NCI-H774 (cell line): ENCODE results near the gene SPATA32.
A peak's percentile ranks its signal among the peaks of the same experiment; 100 is the strongest.
"Not testable (repeated sequence)": the region's sequence is repeated elsewhere in the genome, so short reads cannot be mapped to it uniquely, and the experiment has no call there.

Experiments
- DNase-seq: peaks from one replicate; lab custom pipeline; 2025; lab: John Stamatoyannopoulos, UW

Gene SPATA32

DNA sequence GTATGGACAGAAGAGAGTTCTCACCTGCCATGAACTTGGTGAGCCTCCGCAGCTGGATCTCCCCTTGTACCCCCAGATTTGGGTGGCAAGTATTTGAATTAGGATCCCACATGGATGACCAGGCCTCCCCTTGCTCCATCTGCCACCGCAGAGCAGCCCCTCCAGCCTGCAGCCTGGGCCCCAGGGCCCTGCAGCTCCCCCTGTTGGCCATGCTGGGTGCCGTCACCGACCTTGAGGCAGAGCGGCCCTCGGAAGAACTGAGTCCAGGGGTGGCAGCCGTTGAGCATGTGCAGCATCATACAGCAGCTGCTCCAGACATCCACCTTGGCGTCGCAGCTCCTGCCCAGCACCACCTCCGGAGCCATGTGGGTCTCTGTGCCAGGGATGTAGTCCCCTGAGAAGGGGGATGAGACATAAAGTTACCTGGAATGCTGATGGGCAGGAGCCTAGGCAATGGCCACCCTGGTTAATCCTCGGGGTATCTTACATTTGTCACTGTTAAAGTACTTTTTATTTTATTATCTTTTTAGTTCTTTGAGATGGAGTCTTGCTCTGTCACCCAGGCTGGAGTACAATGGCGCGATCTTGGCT, 9.0 kb upstream of the SPATA32 start:
- DNase-seq, result no peak

DNA sequence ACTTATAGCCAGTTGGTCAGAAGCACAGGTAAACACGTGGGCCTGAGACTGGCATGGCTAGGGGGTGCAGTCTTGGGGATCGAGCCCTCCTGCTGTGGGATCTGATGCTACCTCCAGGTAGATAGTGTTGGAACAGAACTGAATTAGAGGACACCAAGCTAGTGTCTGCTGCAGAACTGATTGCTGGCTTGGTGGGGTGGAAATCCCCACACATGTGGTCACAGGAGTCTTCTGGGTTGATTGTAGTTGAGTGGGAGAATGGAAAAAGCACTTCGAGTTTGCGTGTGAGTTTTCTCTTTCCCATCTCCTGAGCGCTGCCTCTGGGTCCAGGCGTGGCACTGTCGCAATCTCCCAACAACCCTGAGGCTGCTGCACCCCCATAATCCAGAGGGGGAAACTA, 8.0 kb upstream of the SPATA32 start:
- no peak for DNase-seq

DNA sequence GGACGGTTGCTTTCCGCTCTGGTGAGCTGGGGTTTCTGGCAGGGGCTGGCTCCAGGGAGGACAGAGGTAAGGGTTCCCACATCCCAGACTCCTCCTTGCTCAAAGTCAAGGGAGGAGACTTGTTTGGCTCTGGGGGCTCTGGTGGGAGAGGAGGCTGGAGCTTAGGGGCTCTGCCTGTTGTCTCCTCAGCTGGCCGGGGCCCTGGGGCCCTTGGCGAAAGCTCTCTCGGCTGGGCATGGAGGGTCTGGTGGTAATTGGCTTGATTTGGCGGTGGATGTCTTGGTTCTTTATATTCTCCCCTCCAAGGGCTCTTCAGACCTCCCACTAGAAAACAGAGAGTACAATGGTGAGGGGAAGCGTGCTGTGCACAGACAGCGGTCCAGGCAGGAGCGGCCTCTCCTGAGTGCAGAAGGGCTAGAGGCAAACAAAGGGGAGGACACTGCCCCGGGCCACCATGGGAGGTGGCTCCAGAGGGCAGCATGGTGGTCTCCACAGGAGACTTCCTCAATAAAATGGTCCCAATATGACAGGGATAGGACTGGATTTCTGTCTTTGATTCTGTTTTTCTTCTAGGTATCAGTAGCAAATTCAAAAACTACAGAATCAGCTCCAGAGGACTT, 5.7 kb upstream of the SPATA32 start:
- DNase-seq, result no peak

DNA sequence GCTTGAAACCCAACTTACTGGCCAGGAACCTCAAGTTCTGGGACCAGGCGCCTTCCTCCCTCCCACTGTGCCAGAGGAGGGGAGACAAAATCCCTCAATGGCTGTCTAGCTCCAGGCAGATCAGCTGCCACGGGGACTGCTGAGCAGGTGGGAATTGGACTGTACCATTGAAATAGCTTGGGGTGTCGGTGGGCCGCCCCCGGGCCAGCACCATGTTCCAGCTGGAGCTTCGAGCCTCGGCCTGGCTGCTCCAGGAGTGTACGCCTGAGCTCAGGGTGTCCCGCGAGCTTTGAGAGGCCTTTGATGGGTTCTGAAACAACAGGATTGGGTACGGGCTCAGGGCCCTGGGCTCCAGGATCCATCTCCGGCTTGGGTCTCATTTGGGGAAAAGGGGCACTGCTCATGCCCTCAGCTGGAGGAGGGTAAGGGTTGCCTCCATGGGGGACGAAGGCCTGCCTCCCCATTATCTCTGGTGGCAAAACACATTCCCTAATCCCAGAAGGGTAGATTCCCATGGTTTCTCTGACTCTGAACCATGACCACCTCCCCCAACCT, 4.6 kb upstream of the SPATA32 start:
- no peak for DNase-seq

DNA sequence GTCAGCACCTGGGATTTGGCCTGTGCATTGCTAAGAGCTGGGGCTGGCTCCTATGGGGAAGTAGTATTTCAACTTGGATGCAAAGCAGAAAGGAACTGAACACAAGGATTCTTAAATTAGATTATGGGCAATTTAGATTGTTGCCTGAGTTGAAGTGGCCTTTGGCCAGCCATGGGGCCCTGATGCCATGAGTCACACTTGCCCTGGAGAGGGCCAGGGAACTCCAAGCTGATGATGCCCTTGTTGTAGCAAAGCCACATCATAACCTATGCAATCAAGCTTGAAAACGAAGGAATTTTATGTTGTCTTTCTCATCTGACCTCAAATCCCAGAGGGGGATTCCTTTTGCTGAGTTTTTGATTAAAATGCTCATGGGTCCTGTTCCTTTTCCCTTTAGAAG, 3.9 kb upstream of the SPATA32 start:
- DNase-seq, result no peak

DNA sequence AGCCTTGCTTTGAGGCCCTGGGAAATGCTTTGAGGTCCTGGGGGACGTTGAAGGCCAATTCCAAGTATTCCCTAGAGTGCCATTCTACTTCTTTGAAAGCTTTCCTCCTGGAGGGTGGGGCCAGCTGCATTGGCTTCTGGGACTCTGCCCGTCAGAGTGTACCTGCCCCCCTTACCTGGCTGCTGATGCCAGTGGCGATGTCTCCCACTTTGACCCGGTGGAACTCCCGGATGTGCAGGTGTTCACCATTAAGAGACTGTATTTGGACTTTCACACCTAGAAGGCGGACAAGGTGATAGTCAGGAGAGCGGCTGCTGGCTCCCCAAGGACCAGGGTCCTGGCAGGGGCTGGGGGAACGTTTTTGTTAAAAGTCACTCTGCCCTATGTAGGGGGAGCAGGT, 3.1 kb upstream of the SPATA32 start:
- no peak for DNase-seq

DNA sequence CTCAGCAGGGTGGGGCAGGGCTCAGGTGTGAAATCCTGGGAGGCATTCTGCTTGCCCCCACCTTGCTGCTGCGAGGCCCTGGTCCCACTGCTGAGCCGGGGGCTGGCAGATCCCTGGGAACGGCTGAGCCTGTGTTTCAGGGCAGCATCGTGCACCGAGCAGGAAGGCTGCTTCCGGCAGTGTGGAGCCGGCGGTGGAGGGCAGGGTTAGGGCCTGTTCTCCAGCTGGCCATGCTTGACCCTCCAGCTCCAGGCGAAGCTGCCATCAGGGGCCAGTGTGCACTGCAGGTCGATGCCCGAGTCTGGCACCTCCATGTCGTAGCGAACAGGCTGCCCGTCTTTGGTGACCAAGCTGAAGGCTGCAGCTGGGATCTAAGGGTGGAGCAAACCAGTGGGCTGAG, 2.5 kb upstream of the SPATA32 start:
- DNase-seq, result no peak

DNA sequence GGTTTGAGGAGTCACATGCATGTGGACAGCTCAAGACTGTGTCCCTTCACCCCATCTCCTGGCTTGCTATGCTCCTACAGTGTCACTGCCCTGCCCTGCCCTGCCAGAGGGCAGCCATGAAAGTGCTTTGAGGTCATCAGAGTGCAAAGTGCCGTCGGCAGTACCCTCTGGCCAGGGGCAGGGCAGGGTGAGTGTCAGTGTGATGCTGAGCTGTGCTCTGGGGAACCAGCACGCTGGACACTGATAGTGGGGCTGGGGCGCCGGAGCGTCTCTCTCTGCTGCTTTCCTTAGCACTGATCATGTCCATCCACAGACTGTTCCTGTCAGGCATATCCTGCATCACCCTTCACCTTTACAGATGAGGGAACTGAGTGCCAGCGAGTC, 1.6 kb upstream of the SPATA32 start:
- DNase-seq, result no peak

DNA sequence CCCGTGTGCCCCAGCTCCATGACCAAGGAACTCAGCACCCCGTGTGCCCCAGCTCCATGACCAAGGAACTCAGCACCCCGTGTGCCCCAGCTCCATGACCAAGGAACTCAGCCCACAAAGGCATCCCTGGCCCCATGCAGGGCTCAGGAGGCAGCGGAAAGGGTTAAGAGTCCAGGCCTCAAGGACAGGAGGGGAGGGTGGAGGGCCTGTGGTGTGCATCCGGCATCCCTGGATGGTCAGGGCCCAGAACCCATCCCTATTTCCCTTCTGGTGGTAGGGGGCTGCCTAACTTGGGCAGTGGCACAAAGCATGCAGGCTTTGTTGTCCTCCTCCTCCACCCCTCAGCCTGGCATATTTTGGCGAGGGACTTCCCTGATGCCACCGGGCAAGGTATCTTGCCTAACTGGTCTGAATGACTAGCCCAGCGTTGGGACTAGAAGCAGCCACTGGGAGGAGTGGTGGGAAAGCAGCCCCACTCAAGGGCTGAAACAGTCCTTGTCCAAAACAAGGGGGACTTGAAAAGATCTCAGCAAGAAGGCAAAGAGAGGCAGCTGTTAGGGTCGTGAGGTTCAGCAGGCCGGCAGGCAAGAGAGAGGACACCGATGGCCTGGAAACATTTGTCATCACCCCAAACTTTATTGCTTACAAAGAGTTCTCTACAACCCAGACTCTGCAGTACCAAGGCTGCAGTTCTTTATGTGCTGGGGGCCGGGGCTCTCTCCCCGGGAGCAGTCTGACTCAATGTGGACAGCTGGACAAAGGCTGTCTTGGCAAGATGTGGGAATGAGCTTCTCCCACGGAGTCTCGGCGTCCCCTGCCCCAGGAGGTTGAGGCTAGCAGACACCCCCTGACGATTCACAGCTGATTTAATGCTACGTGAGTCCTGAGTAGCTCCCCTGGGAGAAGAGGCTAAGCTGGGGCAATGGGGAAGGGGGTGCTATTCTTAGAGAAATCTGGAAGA, 902 bp upstream of the SPATA32 start:
- DNase-seq, result no peak

DNA sequence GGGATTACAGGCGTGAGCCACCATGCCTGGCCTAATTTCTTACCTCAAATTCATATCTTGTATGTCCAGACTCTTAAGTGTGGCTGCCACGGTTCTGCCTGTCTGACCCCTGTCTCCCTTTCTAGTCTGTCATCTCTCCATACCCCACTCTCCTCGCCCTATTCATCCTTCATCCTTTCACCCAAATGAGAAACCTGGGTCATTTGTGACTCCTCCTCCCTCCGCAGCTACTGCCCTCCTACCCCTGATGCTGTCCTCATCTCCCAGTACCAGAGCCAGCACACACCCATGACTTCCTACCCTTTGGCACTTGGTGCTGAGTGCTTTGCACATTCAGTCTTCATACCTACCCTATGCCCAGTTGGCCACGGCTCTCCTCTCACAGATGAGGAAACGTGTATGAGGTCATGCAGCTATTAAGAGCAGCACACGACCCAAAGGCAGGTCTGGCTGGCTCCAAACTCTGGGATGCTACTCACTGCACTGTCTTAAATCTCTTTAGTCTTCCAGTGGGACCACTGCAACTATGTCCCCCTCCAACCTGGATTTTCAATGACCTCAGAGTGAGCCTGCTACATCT, 1.6 kb downstream of the SPATA32 start:
- no peak for DNase-seq

DNA sequence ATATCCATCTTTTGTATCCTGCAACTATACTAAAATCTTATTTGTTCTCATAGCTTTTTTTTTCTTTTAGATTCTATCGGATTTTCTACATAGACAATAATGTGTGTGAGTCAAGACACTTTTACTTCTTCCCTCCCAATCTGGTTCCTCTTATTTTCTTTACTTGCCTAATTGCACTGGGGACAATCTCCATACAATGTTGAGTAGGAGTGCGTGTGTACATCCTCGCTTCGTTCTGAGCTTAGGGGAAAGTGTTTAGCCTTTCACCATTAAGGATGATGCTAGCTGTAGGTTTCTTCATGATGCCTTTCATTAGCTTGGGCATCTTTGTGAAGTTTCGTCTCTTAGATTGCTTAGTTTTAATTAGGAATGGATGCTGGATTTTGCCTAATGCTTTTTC, 2.9 kb downstream of the SPATA32 start:
- no peak for DNase-seq

DNA sequence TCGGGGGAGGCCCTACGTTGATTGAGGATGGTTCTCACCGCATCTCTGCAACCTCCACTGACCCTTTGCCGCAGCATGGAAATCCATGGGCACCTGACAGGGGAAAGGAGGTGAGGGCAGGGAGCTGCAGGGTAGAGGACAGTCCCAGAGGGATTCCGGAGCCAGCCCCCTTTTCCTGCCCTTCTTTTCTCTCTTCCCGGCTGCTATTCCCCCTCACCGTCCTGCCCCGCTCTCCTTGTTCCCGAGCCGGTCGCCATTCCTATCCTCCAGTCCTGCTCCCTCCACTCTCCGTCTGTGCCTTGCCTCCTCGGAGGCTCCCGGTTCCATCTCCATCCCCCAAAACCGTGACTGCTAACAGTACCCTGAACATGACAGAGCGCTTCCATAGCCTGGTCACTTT, 4.8 kb downstream of the SPATA32 start:
- no peak for DNase-seq

DNA sequence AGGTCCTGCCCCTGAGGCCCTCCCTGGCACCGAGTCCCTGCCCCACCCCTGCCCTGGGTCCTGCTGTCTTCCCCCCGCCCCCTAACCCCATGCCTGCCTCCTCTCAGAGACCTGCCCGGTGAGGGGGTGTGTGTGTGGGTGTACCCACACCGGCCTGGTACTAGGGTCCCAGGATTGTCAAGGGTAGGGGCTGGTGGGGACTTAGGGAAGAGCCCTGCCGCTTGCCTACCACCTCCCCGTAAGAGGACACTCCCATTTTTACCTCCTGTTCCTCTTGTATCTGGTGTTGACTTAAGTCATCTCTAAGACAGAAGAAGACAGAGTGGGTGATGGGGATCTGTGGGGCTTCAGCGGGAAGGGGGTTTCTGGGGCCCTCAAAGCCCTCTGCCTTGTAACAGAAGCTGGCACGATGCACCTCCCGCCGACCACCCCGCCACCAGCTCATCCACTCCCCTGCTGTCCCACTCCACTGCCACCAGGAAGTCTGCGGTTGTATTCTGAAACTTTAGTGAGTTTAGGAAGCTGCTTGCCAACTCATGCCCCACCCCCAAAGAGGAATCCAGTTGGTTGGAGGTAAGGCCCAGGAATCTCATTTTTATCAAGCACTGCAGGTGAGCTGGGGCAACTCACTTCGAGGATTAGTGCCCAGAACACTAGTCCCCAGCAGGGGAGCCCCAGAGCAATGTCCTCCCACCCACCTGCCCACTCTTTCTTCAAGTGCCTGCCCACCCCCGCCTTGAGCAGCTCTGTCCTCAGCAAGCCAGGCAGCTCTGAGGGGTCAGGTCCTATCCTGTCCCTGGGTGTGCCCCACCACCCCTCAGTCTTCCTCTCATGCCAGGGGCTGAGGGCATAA, 5.6 kb downstream of the SPATA32 start:
- no peak for DNase-seq

DNA sequence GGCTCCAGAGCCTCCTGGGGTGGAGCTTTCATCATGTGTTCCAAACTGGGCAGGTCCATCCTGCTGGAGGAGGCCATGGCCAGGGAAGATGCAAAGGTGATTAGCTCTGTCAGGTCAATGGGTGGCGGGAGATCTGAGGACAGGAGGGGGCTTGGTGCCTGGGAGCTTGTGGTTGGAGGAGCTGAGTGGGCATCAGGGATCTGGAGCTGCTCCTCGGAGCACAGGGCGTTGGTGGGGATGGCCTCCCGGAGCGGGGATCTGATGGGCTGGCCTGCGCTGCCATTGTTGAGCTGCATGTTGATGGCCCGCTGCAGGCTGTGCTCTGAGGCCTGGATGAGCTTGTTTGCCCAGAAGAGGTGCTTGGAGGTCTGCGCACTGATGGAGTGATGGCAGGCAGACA, 6.5 kb downstream of the SPATA32 start:
- no peak for DNase-seq

DNA sequence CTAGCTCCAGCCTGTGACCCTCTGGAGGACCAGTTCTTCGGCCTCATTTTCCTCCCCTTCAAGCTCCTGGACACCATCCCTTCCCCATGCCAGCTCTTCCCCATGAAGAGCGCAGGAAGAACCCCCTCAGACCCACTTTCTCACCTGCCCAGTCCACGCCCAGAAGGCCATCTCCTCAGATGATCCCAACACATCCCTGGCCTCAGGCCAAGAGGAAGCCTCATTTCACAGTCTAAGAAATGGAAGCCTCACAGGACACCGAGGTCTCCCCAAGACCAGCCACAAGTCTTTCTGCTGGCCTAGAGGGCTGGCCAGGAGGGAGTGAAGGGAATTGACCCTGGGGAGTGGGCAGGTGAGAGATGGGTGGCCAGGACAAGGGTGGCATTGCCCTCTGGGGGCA, 8.0 kb downstream of the SPATA32 start:
- DNase-seq, result no peak

DNA sequence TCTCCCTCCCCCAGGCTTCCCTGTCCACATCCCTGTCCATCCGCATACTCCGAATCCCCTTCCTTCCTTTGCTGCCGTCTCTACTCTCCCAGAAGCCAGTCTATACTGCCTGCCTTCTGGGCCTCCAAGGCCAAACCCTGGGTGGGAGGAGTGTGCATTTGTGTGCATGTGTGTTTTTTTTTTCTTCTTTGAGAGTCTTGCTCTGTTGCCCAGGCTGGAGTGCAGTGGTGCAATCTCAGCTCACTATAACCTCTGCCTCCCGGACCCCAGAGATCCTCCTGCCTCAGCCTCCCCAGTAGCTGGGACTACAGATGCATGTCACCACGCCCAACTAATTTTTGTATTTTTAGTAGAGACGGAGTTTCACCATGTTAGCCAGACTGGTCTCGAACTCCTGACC, 8.7 kb downstream of the SPATA32 start:
- DNase-seq, result not testable (repeated sequence)

DNA sequence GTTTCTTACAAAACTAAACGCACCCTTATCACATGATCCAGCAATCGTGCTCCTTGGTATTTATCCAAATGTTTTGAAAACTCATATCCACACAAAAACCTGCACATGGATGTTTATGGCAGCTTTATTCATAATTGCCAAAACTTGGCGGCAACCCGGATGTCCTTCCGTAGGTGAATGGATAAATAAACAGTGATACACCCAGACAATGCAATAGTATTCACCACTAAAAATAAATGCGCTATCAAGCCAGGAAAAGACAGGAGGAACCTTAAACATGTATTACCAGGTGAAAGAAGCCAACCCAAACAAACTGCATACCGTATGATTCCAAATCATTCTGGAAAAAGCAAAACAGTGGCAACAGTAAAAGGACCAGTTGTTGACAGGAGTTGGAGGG, 10.0 kb downstream of the SPATA32 start:
- no peak for DNase-seq

DNA sequence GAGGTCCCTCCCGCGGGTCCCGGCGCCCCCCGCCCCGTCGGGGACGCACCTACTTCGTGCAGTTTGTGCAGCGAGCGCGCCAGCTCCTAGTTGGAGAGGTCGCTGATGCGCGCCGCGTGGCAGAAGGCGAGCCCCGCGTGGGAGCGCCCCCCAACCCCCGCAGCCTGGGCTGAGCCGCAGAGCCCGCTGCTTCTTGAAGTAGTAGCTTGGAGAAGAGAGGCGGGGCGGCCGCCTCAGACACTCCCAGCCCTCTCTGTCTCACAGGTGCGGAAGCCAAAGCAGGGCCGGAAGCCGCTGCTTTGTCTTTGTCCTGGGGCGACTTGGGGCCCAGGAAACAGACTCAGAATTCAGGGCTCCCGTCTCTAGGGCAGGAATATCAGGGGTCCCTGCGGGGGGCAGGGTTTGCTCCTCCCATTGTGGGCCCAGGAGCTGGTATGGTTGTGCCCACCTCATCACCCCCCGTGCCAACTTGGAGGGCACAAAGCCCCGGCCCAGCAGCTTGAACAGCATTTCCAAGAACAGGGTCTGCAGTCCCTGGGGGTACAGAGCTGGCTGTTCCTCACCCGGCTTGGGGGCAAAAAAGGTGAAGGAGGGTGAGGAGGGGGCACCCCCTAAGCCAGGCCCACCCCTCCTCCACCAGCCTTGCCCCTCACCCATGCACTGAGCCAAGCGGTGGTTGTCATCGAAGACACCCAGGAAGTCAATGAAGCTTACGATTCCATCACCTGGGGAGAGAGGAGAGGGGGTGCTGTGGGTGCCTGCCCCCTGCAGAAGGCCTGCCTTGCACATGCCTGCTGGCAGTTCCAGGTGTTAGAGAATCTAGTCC, 13.5 kb downstream of the SPATA32 start:
- peak; percentile 66 for DNase-seq

DNA sequence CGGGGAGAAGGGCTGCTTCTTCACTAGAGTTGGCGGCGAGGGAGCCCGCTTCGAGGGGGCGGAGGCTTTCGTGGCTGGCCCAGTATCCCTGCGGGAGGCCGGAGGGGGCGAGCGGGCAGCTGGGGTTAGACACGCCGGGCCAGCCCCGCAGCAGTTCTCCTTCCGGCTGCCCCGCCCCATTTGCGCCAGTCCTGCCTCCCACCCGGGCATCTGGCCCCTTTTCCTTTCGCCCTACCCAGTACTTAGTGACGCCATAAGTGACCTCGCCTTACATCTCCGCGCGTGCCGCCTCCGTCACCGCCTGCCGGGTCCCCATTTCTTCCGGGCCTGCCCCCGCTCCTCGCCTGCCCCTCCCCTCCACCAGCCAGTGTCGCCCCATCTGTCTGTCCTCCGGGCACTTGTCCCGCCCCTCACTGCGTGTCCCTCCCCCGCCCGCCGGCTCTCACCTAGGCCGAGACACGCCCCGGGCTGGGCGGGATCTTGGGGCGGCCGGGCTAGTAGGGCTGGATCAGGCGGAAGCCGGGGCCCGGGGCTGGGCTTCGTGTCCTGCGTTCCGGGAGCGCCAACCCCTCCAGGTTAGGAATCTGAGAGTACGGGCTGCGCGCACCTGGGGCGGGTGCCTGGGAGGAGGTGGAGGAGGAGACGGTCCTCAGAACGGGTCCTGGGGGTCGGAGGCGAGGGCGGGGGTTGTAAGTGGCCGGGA, 14.3 kb downstream of the SPATA32 start:
- DNase-seq, result peak; percentile 99

DNA sequence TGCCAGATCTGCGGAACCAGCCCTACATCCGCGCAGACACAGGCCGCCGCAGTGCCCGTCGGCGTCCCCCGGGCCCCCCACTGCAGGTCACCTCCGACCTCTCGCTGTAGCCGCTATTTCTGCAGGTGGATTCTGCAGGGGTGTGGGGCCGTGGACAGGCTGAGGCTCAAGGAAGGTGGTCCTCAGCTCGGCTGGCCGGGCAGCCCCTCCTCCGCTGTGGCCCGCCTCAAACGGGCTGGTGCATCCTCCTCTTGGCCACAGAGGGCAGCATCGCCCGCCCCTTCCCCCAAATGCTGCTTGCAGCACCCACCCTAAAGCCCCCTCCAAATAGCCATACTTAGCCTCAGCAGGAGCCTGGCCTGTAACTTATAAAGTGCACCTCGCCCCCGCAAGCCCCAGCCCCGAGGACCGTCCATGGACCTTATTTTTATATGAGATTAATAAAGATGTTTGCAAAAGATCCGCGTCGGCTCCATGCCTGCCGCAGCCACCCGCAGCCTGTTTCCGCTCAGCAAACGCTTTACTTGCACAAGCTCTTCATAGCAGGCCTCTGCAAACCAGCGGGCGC, 14.9 kb downstream of the SPATA32 start:
- DNase-seq, result no peak
